CD8-positive, alpha-beta memory T cell (primary cell): ENCODE data around the gene SPRR1A. TPM values are rescaled to one million over a fixed set of nuclear protein-coding genes. Genes with fewer than 3 reads are reported as not detected.

Experiments used
- polyA plus RNA-seq: library from polyadenylated mRNA; unstranded; fragments of 300-500 nt; fragmentation: Illumina TruSeq; gene quantifications from one replicate; pipeline ENCODE4 v1.2.3, GENCODE V29; 2021
- total RNA-seq, 2 experiments: library from RNA; stranded (reverse); gene quantifications; one replicate each; pipeline ENCODE4 v1.2.3, GENCODE V29; 2021

SPRR1A gene
- total and polyA plus RNA-seq, 3 experiments from 2014 or later = not detected

Other genes with a start within 250 kb of the SPRR1A start
- gene KPRP, start 226.1 kb upstream of the SPRR1A start, total RNA-seq = not detected
- gene KPRP, start 226.1 kb upstream of the SPRR1A start, polyA plus RNA-seq = not detected
- not detected for gene LCE1F, start 208.9 kb upstream of the SPRR1A start, total RNA-seq
- not detected for gene LCE1F, start 208.9 kb upstream of the SPRR1A start, polyA plus RNA-seq
- gene LCE1E, start 197.8 kb upstream of the SPRR1A start, total RNA-seq = not detected
- gene LCE1E, start 197.8 kb upstream of the SPRR1A start, polyA plus RNA-seq = not detected
- not detected for gene LCE1D, start 187.4 kb upstream of the SPRR1A start, total RNA-seq
- not detected for gene LCE1D, start 187.4 kb upstream of the SPRR1A start, polyA plus RNA-seq
- gene LCE1C, start 177.4 kb upstream of the SPRR1A start, total RNA-seq = not detected
- not detected for gene LCE1C, start 177.4 kb upstream of the SPRR1A start, polyA plus RNA-seq
- gene LCE1B, start 172.1 kb upstream of the SPRR1A start, total RNA-seq = not detected
- gene LCE1B, start 172.1 kb upstream of the SPRR1A start, polyA plus RNA-seq = not detected
- gene LCE1A, start 156.6 kb upstream of the SPRR1A start, total RNA-seq = not detected
- gene LCE1A, start 156.6 kb upstream of the SPRR1A start, polyA plus RNA-seq = not detected
- not detected for gene LCE6A, start 141.2 kb upstream of the SPRR1A start, total RNA-seq
- gene LCE6A, start 141.2 kb upstream of the SPRR1A start, polyA plus RNA-seq = not detected
- gene LCE7A, start 124.1 kb upstream of the SPRR1A start, total RNA-seq = not detected
- gene LCE7A, start 124.1 kb upstream of the SPRR1A start, polyA plus RNA-seq = not detected
- gene SMCP, start 105.8 kb upstream of the SPRR1A start, total RNA-seq = not detected
- not detected for gene SMCP, start 105.8 kb upstream of the SPRR1A start, polyA plus RNA-seq
- gene IVL, start 75.5 kb upstream of the SPRR1A start, total RNA-seq = not detected
- gene IVL, start 75.5 kb upstream of the SPRR1A start, polyA plus RNA-seq = not detected
- gene SPRR5, start 36.9 kb upstream of the SPRR1A start, total RNA-seq = not detected
- gene SPRR5, start 36.9 kb upstream of the SPRR1A start, polyA plus RNA-seq = not detected
- not detected for gene SPRR4, start 13.4 kb upstream of the SPRR1A start, total RNA-seq
- gene SPRR4, start 13.4 kb upstream of the SPRR1A start, polyA plus RNA-seq = not detected
- not detected for gene SPRR3, start 17.7 kb downstream of the SPRR1A start, total RNA-seq
- gene SPRR3, start 17.7 kb downstream of the SPRR1A start, polyA plus RNA-seq = not detected
- gene SPRR1B, start 47.1 kb downstream of the SPRR1A start, total RNA-seq = not detected
- not detected for gene SPRR1B, start 47.1 kb downstream of the SPRR1A start, polyA plus RNA-seq
- not detected for gene SPRR2D, start 57.0 kb downstream of the SPRR1A start, total RNA-seq
- not detected for gene SPRR2D, start 57.0 kb downstream of the SPRR1A start, polyA plus RNA-seq
- not detected for gene SPRR2A, start 73.4 kb downstream of the SPRR1A start, total RNA-seq
- not detected for gene SPRR2A, start 73.4 kb downstream of the SPRR1A start, polyA plus RNA-seq
- gene SPRR2B, start 87.5 kb downstream of the SPRR1A start, total RNA-seq = not detected
- not detected for gene SPRR2B, start 87.5 kb downstream of the SPRR1A start, polyA plus RNA-seq
- not detected for gene SPRR2E, start 110.4 kb downstream of the SPRR1A start, total RNA-seq
- not detected for gene SPRR2E, start 110.4 kb downstream of the SPRR1A start, polyA plus RNA-seq
- not detected for gene SPRR2F, start 129.4 kb downstream of the SPRR1A start, total RNA-seq
- not detected for gene SPRR2F, start 129.4 kb downstream of the SPRR1A start, polyA plus RNA-seq
- not detected for gene SPRR2G, start 166.8 kb downstream of the SPRR1A start, total RNA-seq
- not detected for gene SPRR2G, start 166.8 kb downstream of the SPRR1A start, polyA plus RNA-seq
- gene LELP1, start 219.3 kb downstream of the SPRR1A start, total RNA-seq = not detected
- gene LELP1, start 219.3 kb downstream of the SPRR1A start, polyA plus RNA-seq = not detected
- not detected for gene PRR9, start 233.5 kb downstream of the SPRR1A start, total RNA-seq
- not detected for gene PRR9, start 233.5 kb downstream of the SPRR1A start, polyA plus RNA-seq